C4-2B (cell line): ENCODE data around the gene RPN2.

ENCODE experiments used
- ZFX ChIP-seq: fragments of 450-650 bp; IDR thresholded peaks from 2 replicates; pipeline ENCODE4 v1.6.1; 2017
- TF ChIP-seq, protein P1 (sequence below): fragments of 450-650 bp; conservative IDR thresholded peaks from 2 replicates; pipeline ENCODE4 v1.5.1; 2017; ENCODE audit warnings: mild to moderate bottlenecking

- TF ChIP-seq, protein P1, sequence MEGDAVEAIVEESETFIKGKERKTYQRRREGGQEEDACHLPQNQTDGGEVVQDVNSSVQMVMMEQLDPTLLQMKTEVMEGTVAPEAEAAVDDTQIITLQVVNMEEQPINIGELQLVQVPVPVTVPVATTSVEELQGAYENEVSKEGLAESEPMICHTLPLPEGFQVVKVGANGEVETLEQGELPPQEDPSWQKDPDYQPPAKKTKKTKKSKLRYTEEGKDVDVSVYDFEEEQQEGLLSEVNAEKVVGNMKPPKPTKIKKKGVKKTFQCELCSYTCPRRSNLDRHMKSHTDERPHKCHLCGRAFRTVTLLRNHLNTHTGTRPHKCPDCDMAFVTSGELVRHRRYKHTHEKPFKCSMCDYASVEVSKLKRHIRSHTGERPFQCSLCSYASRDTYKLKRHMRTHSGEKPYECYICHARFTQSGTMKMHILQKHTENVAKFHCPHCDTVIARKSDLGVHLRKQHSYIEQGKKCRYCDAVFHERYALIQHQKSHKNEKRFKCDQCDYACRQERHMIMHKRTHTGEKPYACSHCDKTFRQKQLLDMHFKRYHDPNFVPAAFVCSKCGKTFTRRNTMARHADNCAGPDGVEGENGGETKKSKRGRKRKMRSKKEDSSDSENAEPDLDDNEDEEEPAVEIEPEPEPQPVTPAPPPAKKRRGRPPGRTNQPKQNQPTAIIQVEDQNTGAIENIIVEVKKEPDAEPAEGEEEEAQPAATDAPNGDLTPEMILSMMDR, result no peak
- no peak for TF ChIP-seq ZFX
Observed at GRCh38 chr20:37133952-37134351, 45.2 kb upstream of the RPN2 start.
